HuH-7.5 (cell line): ENCODE measurements around the gene GRAMD4.
A peak's percentile ranks its signal among the peaks of the same experiment; 100 is the strongest.
"Not testable (repeated sequence)": the region's sequence is repeated elsewhere in the genome, so short reads cannot be mapped to it uniquely, and the experiment has no call there.

Experiments
- DNase-seq: peaks from one replicate; pipeline ENCODE4 v3.0.0; 2011; ENCODE audit warnings: low spot score

Gene GRAMD4

DNA sequence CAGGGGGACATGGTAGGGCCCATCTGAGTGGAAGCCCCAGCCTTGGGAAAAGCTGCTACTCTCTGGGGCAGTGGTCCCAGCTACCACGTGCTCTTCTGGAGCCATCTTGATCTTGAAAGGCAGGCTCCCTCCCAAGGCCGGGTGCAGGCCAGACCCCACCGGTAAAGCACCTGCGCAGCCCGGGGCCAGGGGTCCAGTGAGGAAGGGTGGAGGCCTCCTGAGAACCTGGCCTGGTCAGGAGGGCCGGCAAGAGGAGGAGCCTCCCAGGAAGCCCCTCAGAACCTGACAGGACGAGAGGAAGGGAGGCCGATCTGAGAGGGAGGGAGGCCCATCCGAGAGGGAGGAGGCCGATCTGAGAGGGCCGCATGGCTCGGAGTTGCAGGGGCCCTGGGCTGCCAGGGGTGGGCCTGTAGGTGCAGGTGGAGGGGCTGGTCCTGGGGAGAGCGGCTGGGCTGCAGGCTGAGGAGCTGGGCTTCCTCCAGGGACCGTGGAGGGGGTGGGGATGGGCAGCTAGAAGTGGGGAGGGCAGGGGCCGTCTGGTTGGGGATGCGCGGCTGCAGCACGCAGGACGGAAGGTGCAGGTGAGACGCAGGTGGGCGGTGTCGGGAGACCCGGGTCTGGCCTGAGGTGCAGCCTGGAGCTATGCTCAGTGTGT lies 529 bp downstream of the GRAMD4 start:
- no peak for DNase-seq

DNA sequence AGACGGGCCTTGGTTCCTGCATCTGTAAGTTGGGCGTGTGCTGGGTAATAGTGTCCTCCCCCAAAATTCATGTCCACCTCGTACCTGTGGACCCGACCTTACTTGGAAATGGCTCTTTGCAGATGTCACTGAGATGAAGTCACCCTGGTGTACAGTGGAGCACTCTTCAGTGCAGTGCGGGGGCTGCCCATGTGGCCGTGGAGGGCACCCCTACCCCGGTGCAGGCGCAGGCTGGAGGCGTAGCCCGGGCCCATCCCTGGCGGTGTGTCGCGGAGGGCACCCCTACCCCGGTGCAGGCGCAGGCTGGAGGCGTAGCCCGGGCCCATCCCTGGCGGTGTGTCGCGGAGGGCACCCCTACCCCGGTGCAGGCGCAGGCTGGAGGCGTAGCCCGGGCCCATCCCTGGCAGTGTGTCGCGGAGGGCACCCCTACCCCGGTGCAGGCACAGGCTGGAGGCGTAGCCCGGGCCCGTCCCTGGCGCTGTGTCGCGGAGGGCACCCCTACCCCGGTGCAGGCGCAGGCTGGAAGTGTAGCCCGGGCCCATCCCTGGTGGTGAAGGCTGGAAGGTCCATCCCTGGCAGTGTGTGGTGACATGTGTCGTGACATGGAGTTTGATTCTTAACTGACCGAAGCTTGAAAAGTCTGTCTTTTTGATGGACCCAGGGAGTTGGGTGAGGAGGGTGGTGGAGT lies 1.2 kb downstream of the GRAMD4 start:
- DNase-seq: not testable (repeated sequence)

GRCh38 chr22:46622081-46622521 lies 1.9 kb downstream of the GRAMD4 start:
- no peak for DNase-seq

GRCh38 chr22:46625113-46625842 lies 5.1 kb downstream of the GRAMD4 start:
- no peak for DNase-seq

DNA sequence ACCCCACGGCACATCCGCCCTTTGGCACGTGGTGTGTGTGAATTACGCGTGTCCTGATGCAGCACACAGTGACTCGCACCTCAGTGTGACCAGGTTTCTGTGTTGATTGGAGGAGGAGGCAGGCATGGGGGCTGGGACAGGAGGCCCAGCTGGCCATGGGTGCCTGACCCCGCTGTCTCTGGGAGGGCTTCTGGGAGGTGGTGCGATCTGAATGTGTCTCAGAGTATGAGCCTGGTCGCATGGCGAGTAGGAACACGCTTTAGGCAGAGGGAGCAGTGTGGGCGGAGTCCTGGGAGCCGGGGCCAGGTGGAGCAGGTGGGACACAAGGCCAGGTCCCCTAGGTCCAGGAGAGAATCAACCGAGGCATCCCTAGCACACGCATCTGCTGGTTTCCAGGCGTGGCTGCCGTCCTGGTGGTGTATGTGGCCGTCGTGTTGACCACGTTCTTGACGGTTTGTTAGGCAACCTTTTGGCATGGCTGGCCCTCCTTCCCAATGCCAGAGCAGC lies 5.7 kb downstream of the GRAMD4 start:
- DNase-seq: no peak

DNA sequence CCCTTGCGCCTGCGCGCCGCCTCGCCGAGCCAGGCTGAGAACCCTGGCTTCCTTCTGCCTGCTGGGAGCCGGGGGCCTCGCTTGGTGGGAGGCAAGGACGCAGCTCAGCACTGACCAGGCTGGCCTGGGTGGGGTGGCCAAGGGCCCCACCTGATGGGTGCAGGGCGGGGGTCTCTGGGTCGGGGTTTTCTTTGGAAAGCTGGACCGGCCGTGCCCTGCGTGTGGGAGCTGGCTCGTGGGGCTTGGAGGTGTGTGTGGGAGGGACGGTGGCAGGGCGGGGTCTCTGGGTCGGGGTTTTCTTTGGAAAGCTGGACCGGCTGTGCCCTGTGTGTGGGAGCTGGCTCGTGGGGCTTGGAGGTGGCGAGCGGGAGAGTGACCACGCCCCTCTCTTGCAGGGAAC lies 6.2 kb downstream of the GRAMD4 start:
- no peak for DNase-seq

DNA sequence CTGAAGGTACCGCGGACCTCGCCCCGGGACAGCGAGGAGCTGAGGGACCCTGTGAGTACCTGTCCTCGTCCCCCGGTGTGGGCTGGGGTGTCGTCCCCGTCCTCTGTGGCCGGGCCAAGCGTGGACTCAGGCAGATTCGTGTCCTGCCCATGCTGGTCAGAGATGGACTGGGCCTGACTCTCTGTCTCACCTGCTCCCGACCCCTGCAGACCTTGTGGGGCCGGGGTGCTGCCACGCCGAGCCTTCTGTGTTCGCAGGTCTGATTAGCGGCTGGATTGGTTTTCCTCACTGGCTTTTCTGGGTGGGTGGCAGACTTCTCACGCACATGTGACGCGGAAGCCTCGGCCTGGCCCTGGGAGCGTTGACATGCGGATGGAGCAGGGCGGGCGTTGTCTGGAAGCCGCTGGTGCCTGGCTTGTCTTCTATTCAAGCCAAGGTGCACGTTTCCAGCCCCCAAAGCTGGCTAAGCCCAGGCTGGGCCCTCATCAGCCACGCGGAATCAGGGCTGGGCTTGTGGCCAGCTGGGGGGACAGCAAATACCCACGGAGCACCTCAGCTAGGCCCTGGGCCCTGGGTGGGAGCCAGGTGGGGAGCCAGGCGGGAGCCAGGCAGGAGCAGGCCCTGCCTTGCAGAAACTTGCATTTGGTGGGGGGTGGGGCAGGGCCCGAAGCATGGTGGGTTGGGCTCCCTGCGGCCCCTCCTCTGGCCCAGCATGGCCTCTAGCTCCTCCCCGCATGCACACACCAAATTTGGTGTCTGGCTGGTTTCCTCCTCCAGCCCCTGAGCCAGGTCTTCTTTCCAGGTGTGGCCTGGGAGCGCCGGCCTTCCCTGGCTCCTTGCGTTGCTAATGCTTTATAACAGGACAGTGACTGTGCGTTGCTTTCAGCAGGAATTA lies 7.0 kb downstream of the GRAMD4 start:
- no peak for DNase-seq

GRCh38 chr22:46627806-46628482 lies 7.8 kb downstream of the GRAMD4 start:
- DNase-seq: no peak

DNA sequence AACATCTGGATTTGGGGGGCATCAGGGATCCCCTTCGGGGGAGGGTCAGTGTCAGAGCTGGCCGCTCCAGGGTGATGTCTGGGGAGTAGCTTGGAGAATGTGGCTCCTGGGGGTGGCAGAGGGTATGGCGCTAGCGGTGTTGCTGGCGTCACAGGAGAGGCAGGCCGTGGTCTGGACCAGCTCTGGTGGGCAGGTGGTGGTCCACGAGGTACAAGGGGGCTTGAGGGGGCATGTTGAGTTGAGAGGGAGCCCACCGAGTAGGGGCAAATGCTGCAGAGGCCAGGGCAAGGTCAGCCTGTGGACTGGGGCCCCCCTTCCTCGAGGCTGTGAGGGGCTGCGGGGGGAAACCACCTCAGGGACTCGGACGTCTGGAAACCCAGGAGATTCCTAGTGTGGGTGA lies 8.6 kb downstream of the GRAMD4 start:
- no peak for DNase-seq

- no peak for DNase-seq
Measured at GRCh38 chr22:46629291-46629690, 9.1 kb downstream of the GRAMD4 start.

- no peak for DNase-seq
Measured at GRCh38 chr22:46631113-46631512, 10.9 kb downstream of the GRAMD4 start.

DNA sequence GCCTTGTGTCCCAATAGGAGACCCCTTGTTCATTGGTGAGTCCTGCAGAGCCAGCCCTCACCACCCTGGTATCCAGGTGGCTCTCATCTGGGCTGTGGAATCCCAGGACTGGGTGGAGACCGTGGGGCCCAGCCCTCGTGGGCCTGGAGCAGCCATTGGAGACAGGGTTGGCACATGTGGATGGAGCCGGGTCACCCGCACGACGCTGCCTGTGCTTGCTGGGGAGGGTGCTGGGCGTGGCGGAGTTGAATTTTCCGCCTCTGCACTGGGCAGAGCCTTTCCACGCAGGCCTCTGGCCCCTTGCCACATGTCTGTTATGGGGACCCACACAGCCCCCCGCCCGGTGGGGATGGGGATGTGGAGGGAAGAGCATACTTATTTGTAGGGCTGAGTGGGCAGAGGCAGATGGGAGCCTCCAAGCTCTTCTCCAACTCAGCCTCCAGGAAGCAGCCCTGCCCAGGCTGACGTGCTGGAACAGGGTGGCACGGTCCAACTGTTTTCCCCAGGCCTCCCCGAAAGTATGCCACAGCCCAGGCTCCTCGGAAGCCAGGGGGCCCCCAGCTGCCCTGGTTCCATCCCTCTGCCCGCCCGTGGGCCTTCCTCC lies 12.6 kb downstream of the GRAMD4 start:
- no peak for DNase-seq

GRCh38 chr22:46633334-46633890 lies 13.2 kb downstream of the GRAMD4 start:
- DNase-seq: no peak

GRCh38 chr22:46634011-46634699 lies 14.0 kb downstream of the GRAMD4 start:
- DNase-seq: no peak

- not testable (repeated sequence) for DNase-seq
Measured at GRCh38 chr22:46634973-46635685, 14.9 kb downstream of the GRAMD4 start.

GRCh38 chr22:46635756-46636155 lies 15.6 kb downstream of the GRAMD4 start:
- peak; percentile 52 for DNase-seq

DNA sequence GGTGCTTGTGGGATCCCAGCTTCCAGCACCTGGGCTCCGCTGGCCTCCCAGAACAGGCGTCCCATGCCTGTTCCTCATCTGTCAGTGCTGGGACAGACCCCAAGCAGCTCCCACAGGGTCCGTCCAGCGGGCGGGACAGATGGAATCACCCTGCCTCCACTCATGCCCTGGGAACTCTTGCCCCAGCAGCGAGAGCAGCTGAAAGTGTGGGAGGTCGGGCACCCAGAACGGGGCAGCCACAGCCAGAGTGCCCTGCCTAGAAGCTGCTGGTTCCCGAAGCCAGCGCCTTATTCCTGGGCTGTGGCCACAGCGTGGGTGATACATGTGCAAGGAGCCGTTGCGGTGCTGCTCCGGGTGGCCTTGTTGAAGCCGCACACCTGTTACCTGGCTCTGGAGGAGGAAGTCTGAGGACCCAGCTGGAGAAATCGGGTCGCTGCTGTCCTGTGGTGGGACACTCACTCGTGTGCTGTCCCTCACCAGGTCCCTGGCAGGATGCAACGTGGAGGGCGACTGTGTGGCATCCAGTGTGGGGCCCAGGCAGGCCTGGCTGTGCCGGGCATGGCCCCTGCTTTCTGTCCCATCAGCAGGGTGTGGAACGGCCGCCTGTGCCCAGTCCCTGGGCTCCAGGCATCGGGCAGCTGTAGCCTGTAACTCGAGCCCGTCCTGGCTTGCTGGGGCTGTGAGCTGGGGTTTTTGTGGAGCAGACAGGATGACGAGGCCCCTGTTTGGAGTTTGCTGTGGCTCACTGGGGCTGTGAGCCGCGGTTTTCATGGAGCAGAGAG lies 16.2 kb downstream of the GRAMD4 start:
- no peak for DNase-seq
